ENCODE data around the gene PYGB.
A peak's percentile ranks its signal among the peaks of the same experiment; 100 is the strongest.
"Not testable (repeated sequence)": the region's sequence is repeated elsewhere in the genome, so short reads cannot be mapped to it uniquely, and the experiment has no call there.

PYGB gene

DNA sequence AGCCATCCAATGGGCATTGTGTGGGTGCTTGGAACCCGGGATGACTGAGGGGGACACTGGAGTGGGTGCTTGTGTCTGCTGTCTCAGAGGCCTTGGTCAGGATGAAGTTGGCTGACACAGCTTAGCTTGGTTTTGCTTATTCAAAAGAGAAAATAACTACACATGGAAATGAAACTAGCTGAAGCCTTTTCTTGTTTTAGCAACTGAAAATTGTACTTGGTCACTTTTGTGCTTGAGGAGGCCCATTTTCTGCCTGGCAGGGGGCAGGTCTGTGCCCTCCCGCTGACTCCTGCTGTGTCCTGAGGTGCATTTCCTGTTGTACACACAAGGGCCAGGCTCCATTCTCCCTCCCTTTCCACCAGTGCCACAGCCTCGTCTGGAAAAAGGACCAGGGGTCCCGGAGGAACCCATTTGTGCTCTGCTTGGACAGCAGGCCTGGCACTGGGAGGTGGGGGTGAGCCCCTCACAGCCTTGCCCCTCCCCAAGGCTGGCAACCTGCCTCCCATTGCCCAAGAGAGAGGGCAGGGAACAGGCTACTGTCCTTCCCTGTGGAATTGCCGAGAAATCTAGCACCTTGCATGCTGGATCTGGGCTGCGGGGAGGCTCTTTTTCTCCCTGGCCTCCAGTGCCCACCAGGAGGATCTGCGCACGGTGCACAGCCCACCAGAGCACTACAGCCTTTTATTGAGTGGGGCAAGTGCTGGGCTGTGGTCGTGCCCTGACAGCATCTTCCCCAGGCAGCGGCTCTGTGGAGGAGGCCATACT lies 49.4 kb downstream of the PYGB start:
- DNase-seq, result no peak

DNA sequence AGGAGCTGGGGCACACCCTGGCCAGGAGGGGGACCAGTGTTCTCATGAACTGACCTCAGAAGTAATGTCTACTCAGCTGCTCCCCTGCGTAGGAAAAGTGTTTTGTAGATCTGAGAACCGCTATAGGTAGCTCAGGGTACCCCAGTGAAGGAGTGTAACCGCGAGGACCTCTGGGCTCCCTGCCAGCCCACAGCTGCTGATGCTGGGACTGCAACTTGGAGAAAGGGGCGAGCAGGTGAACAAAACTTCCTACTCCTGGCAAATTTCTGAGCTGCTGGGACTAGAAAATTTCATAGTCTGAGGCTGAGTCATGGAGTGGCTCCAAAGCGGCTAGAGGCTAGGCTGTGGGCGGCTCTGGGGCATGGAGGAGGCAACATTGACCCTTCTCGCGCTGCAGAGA lies 51.9 kb downstream of the PYGB start:
- no peak for DNase-seq

DNA sequence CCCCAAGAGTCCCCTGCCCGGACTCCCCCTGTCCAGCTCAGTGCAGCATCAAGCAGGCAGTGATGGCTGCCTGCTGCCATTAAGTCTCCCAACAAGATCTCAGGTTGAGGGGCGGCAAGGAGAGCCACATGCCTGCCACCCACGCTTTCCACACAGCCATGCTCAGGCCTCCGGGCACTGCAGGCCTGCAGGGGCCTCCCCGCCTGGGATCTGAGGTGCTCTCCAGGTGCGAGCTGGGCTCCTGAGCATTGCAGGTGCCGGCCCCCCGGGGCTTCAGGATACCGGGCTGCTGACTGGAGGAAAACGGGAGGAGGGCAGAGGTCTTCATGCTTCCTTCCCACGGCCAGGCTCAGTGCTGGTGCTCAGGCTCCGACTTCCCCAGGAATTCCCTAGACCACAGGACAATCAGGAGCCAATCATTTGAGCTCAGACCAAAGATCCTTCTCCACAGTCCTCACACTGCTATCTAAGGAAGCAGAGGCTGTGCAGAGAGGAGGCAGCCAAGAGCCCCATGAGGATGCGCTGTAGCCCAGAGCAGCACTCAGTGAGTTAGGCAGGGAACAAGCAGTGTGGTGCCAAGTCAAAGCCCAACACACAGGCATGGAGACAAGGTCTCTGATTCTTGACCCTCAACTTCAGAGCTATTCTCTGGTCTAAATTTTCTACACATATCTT lies 52.7 kb downstream of the PYGB start:
- no peak for DNase-seq

DNA sequence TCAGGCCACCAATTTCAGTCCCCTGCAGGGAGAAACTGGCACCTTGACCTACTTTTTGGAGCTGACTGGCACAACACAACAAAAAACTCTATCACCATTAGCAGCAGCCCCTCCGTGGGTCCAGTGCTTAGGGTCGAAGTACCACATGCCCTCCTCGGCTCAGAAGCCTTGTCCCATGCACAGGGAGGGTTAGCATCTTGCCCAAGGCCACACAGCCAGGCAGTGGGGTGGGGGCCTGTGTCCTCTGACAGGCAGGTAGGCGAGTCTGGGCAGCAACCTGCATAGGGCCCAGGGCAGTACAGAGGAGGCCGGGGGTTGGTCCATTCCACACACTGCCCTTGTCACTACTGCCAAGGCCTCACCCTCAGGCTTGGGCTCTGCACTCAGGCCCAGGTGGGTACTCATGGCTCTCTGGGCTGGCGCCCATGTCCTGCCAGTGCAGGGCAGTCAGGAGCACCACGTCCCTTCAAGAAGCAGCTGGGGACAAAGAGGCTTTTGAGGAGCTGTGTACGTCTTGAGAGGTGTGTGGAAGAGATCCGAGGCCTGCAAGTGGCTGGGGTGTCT lies 53.6 kb downstream of the PYGB start:
- no peak for DNase-seq

DNA sequence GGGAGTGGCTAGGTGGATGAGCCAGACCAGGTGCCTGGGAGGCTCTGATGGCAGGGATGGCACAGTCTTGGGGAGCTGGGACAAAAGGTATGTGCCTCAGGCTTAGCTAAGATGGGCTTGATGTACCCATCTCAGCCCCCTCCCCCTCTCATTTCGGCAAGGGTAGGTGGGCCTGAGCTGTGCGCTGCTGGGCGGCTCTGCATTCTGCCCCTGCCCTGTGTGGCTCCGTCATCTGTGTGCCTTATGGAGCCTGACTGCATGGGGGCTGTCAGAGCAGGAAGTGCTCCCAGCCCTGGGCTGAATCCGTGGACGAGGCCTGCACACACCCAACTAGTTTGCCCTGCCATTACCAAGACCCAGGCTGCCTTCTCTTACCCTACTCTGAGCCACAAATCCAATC lies 54.7 kb downstream of the PYGB start:
- no peak for DNase-seq

DNA sequence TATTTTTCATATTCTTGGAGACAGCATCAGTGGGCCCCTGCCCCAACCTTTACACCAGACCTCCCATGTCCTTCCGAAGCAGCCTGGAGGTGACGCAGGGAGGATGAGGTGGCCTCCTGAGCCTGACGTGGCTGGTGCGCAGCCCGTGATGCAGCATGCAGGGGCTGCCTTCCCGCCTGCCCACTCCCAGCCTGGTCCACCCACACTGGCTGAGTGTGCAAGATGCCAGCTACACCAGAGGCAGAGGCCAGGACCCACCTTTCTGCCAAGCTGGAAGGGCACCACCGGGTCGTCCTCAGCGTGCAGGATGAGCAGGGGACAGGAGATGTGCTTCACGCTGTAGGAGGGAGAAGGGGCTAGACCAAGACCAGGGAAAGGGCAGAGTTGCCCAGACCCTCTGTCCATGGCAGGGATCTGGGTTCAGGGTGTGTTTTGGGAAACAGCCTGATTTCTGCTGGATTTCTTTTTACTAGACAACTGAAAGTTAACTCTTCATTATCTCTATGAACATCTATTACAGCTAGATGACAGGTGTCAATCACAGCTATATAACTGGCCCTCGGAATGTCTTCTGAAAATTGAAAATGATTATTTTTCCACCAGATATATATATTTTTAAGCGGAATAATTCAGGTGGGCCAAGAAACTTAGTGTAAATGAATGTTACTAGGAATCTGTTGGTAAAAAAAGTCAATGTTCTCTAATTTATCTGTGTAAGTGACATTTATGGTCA lies 55.6 kb downstream of the PYGB start:
- no peak for DNase-seq

DNA sequence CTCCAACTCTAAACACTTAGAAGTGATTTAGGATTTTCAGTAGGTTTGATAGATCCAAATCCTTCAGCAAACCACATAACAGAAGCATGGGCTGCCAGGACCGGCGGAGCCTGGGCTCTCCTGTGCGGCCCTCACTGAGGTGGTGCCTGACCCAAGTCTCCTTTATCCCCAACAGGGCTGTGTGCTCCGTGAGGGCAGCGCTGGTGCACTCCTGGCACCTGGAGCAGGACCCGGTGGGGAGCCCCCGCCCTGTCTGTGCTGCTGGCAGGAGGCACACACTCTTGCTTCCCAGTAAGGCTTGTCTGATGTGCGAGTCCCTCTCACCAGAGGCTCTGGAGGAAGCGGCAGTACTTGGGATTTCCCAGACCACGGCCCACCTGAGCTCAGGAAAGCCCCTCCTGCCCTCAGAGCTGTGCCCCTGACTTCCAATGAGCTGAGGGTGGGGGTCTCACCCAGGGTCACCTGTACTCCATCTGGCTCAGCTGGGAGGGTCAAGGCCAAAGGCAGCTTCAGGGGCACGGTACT lies 56.2 kb downstream of the PYGB start:
- DNase-seq, result no peak

DNA sequence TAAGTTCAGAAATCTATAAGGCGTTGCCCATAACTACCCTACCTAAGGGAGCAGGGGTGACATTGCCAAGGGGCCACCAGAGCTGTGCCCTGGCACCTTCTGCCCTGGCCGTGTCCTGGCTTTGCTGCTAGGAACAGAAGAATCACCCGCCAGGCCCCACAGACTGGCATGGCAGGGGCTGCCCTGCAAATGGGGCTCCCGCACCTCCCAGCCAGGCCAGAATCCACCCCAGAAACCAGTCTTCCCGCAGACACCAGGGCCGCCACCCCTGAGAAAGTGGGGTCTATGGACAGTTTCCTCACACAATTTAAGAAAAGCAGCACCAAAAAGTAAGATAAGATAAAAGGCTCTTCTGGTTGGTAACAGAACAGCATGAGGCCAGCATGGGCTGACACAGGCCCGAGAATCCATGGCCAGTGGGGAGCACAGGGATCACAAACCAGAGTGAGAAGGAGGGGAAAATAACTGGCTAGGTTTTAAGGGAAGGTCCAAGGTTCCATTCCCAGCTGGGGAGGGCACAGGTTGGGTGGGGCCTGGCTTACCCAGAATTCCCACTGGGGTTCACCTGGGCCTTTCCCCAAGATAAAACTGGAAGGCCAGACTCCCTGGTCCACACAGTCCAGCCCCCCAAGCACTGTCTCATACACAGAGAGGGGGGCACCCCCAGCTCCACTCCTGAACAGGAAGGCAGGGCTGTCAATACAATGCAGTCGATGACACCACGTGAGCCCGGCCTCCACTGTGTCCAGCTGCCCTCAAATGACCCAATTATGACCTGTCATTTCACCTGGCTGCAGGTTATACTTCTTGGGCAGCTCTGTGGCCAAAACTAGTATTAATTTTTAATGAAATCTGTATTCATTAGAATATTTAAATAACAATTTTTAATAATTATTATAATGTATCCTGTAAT lies 59.4 kb downstream of the PYGB start:
- no peak for DNase-seq

DNA sequence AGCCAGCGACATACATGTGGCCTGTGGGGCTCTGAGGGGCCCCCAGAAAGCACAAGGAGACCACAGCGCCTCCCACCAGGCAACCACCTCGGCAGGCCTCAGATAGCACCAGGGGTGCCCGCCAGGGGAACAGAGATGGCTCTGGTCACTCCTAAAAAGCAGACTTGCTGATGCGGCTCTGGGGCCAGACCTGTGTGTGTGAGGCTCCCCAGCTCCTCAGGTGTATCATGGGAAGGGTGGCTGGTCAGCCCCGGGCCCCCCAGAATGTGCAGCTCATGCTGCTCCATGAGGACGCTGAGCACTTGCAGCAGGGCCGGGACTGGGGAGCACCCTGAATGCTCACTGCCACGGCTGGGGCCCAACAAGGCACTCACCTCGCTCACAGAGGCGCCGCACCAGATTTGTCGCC lies 60.2 kb downstream of the PYGB start:
- no peak for DNase-seq

DNA sequence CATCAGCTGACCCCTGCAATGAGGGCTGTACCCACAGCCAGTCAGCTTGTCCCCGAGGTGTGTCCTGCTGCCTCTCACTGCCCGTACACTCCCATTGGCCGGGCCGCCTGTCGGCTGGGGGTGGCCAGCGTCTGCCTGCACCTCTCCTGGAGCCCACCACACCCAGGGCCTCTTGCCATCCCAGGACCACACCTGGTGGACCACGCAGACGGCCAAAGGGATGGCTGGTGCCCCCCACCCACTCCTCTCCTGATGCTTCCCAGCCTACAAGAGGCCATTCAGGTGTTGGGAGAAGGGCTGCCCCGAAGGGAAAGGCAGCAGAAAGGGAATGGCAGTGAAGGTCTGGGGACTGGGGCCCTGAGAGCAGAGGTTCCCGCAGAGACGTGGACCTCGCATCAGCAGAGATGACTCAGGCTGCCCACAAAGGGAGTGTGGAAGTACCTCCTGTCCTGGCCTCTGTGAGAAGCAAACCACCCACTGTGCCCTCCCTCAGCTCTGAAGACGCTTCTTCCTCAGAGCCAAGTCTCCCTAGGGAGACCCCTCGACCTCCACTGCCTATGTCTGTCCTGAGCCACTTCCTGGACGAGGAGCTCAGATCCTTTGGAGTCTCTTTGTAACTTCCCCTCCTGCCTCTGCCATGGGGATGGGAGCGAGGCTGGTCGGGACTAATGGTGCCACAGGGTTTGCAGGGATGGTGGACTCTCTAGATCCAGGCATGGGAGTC lies 60.9 kb downstream of the PYGB start:
- no peak for DNase-seq

DNA sequence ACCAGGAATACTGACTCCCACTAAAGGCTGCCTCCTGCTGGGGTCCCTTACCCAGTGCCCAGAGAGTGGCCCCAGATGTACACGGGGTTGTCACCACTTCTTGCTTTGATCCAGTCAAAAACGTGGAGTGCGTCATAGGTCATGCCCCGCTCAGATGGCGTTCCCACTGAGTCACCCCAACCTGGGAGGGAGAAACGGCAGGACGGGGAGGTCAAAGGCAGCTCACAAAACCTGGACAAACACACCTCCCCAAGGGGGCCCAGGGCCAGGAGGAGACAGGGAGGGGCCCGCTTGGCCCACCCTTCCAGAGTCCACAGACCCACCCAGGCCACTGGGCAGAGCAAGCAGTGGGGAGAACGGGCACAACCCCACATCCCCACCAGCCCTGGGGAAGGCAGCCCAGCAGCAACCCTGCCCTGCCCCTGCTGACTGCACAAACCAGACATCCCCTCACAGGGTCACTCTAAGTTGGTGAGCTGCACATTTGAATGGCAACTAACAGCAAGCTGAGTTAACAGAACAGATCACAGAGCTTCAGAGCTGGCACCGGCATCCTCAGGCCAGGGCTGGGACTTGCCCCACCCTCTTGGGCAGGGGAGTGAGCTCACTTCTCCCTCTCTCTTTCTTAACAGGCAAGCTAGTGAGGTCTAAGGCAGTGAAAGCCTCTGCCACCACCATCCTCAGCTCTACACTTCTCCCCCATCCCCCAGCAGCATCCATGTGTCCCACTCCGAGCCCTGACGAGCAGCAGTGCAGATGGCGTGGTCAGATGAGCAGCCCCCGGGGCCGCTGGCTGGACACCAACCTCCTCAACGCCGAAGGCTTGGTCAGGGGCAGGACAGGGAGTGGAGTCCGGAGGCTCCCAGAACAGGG lies 61.7 kb downstream of the PYGB start:
- no peak for DNase-seq

DNA sequence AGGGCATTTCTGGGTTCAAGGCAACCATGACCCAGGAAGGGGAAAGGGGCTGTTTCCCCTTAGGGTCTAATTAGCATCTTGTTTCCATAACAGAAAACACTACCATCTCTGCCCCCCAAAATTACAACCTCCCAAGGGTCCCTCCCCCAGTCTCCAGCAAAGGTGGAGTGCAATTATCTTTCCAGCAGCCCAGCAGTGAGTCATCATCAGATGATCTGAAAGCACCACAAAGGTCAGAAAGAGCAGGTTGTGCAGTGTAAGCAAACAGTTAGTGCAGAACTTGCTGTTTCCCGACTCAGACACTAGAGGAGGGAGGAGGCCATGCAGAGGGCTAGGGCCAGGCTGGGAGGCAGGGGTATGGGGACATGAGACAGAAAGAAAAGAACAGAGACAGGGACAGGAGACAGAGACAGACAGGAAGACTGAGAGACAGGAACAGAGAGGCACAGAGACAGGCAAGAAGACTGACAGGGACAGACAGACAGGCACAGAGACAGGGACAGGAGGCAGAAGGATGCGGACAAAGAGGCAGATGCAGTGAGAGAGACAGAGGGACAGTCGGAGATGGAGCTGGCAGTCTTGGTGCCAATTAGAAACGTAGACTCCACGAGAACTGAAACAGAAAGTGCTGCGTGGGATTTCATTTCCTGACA lies 62.5 kb downstream of the PYGB start:
- peak; percentile 29 for DNase-seq

DNA sequence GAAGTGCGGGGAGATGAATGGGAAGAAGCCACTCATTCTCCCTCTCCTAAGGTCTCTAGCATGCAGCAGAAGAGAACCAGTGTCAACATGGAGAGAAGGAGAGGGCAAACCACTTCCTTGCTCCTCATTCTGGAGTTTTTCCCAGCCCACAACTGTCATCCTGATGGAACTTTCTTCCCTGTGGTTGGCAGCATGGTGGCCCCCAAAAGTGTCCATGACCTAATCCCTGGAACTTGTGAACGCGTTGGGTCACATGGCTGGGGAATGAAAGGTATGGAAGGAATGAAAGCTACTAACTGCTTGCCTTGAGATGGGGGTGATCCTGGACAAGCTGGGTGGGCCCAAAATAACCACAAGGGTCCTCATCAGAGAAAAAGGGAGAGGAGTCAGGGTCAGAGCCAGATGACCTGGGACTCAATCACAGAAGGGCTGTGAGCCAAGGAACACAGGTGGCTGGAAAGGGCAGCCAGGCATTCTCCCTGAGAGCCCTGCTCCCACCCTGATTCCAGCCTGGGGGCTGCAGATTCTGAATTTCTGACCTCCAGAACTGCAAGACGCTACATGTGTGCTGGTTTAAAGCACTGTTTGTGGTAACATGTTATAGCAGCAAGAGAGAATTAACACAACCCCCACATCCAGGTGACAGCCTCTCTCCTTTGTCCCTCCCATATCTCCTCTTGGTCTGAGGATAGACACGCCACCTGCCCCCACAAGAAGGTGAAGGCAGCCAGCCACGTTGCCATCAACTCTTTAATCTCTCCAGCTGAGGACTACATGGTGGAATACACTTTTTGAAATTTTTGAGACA lies 63.2 kb downstream of the PYGB start:
- no peak for DNase-seq

DNA sequence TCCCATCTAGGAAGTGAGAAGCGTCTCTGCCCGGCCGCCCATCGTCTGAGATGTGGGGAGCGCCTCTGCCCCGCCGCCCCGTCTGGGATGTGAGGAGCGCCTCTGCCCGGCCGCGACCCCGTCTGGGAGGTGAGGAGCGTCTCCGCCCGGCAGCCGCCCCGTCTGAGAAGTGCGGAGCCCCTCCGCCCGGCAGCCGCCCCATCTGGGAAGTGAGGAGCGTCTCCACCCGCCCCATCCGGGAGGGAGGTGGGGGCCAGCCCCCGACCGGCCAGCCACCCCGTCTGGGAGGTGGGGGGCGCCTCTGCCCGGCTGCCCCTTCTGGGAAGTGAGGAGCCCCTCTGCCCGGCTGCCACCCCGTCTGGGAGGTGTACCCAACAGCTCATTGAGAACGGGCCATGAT lies 64.8 kb downstream of the PYGB start:
- DNase-seq, result not testable (repeated sequence)

DNA sequence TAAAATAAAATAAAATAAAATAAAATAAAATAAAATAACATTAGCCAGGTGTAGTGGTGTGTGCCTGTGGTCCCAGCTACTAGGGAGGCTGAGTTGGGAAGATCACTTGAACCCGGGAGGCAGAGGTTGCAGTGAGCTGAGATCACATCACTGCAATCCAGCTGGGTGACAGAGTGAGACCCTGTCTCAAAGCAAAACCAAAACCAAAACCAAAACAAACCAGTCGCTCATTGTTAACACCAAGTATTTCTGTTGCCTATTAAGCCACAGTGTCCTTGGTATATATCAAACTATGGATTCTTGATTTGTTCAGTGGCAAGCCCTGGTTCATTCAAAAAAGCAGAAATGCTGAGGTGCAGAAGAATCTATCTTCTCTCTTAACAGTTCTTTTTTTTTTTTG lies 65.7 kb downstream of the PYGB start:
- no peak for DNase-seq

DNA sequence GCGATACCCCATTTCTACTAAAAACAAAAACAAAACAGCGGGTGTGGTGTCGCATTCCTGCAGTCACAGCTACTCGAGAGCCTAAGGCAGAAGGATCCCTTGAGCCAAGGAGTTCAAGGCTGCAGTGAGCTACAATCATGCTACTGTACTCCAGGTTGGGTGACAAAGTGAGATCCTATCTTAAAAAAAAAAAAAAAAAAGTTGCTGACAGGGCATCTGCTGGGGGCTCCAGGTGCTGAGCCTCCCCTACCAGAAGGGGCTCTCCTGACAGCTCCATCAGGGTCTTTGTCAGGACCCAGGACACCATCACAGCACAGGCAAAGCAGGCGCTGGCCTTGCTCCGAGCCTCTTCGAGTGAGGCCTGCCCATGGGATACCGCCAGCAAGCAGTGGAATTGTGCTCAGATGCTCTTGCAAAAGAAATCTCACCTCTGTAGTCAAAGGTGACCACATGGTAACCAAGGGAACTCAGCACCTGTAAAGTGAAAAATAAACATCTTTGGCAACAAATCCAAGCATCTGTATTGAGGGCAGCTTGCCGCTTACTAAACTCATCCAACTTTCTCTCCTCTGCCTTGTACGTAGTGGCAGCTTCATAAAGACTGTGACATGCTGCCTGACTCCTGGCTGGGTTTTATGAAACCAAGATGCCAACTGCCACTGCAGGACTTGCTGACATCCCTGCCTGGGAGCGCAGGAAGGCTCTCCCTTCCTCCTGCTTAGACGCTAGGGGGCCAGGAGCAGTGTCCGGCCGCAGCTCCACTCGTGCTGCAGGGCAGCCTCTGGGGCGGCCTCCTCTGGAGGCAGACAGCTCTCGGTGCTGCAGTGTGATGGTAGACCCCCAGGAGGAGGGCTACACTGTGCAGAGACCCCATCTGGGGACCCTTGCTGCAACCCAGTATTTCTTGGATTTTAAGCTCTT lies 66.9 kb downstream of the PYGB start:
- no peak for DNase-seq

DNA sequence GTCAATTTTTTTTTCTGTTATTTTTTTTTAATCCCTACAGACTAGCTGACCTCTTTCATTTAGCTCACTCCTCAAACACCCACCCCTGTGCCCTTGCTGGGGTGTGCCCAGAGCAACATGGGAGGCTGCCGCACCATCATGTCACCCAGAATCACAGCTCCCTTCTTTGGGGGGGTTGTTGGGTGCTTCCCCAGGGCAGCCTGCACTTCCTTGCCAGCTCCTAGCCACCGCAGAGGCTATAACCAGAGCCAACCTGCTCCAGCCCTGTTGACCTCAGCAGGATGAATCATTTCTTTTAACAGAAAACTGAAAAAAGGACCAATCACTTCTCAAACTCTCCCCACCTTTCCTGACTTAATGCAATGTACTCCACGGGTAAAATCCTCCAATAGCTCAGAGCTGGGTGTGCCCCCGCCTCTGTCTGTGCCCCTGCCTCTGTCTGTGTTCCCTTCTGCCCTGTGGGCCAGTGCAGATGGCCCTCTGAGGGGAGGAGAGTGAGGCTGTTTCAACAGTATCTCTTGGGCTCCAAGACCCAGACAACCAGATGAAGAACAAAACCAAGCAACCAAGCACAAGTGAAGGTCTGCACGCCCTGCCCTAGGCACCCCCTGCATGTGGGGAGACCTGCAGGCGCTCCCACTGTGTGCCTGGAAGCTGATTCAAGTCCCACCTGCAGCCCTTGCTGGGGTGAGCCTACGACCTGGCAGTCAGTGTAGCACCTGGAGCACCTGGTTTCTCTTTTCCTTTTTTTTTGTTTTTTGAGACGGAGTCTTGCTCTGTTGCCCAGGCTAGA lies 67.7 kb downstream of the PYGB start:
- no peak for DNase-seq

Data from GDM1 (cell line).